GM18868 (cell line): Measurements from ENCODE around the gene CDH23.

Experiments
- ATAC-seq: cut with Tn5 transposase; IDR thresholded peaks from one replicate; pipeline ENCODE4 v1.9.1; 2021; ENCODE audit warnings: mild to moderate bottlenecking, moderate library complexity; ENCODE audit not compliant: unreplicated experiment

CDH23 gene

DNA sequence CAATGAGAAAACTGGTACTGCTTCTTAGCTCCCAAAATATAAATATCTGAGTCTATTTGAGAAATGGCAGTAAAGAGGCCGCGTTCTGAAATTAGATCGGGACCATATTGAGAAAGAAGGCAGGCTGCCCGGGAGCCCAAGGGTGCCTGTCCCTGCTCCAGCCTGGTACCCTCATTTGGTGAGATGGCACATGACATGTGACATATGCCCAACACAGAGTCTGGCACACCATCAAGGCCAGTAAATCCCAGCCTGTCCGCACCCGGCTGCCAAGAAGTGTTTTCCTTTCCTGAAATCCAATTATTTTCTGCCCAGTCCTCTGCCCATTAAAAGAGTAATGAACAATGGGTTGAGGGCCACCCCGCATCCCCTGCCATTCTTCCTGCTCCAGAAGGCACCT, 66.4 kb downstream of the CDH23 start:
- no peak for ATAC-seq

DNA sequence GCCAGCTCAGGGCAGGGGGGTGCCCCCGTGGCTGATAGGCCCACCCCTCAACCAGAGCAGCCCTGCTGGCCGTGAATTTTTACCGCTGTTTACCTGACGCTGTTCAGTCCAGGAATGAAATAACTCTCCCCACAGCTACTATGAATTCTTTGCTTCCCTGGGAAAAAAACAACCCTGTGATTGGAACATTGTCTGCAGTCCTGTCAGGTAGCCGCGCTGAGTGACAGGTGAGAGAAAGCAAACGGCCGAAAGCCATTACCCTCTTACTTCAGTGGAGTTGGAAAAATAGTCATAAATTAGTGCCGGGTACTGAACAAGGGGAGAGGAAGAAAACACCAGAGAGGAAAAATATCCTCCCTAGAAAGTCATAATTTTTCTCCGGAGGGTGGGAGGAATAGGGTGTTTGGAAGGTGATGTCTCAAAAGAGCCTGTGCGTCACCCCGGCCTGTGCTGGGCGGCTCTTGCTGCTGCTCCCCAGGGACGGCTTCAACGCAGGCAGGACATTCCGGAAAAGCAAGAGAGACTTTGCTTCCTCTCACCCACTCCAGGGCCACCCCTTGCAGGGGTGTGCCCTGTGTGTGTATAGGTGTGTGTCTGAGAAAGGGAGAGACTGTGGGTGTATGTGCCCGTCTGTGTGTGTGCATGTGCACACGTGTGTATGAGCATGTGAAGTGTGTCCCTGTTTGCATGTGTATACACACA, 69.0 kb downstream of the CDH23 start:
- ATAC-seq, result no peak

DNA sequence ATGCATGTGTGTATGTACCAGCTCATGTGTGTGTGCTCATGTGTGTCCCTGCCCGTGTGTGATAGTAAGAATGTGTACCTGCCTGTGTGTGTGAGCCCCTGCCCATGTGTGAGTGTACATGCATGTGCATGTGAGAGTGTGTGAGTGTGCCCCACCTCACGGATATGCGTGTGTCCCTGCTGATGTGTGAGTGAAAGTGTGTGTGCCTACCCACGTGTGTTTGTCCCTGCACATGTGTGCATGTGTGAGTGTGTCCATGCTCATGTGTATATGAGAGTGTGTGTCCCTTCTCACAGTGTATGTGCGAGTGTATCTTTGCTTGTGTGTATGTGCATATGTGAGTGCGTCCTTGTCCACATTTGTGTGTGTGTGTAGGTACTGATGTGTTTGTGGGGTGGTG, 69.6 kb downstream of the CDH23 start:
- ATAC-seq, result no peak

DNA sequence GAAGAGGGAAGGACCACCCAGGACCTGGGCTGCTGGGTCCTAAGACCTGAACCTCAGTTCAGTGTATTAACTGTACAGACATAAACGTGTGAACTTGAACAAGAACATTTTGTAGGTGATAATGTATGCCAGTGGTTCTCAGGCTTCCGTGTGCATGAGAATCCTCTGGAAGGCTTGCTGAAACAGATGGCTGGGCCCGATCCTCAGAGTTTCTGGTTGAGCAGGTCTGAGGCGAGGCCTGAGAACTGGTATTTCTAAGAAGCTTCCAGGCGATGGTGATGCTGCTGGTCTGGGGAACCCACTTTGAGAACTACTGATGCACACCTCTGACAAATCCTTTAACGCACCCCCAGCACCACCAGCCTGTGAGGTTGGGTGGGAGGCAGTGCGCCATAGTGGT, 70.4 kb downstream of the CDH23 start:
- no peak for ATAC-seq

DNA sequence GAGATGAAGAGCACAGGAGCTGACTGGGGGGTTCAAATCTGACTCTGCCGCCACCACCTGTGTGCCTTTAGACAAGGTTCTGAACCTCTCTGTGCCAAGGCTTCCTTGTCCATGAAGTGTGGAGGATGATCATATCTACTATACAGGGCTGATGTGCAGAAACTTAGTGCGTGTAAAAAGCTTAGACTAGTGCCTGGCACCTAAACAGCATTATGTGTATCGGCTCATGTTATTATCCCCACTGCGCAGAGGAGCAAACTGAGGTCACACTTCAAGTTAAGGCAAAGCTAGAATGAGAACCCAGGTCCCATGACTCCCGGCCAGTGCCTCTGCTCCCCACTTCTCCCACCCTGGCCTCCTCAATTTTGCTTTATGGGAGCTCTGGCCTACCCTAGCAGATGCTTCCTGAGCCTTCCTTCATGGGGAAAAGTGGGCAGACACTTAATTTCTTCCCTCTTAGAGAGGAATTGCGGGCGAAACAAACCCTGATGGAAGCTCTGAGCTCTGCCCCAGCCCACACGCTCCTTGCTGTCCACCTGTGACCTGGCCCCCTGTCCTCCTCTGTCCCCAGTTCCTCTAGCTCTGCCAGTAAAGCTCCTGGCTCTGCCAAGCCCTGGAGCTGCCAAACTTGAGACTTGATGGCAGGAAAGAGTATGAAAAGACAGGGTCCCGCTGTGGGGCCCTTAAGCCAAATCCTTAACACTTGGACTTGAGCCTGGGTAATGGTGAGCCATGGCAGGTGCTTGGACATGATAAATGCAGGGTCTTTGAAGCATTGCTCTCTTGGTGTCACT, 71.0 kb downstream of the CDH23 start:
- no peak for ATAC-seq

DNA sequence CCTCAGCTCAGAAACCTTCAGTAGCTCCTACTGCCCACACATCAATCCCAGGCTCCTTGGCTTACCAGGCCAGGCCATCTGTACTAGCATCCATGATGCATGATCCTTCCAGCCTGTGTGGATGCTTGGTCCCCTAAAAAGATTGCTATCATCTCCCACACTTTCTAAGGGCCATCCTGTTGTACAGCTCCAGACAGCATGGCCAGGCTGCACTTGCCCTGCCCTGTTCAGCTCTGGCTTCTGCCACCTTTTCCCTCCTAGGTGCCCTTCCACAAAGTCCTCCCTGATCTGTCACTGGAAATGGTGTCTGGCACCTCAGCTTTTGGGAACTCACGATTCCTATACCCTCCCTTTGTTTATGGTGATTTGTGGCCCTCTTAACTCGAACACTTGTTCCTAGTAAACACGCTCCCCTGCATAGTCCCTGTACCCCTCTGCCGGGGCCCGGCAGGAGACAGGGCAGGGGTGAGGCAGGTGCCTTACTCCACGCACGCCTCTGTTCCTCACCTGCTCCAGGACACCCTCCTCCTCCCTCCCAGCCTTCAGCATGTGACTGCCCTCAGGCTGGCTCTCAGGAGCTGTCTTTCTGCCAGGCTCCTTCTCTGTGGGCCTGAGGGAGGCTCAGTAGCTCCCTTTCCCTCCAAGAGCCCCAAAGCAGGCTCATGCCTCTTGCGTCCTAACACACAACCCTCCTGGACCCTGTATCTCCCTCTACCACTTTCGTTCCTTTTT, 71.8 kb downstream of the CDH23 start:
- no peak for ATAC-seq

DNA sequence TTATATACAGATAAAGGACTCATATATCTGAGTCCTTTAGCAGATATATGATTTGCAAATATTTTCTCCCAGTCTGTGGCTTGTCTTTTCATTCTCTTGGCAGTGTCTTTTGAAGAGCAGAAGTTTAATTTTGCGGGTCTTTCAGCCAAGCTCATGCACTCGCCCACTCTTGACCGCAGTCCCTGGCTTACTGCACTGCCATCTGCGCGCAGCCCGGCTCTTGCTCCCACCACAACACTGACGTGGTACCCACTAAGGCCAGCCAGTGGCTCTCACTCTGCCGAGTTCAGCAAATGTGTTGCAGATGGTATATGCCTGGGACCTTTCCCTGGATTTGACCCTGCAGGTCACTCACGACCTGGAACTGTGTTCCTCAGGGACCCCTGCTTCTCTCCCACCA, 74.3 kb downstream of the CDH23 start:
- ATAC-seq, result no peak

DNA sequence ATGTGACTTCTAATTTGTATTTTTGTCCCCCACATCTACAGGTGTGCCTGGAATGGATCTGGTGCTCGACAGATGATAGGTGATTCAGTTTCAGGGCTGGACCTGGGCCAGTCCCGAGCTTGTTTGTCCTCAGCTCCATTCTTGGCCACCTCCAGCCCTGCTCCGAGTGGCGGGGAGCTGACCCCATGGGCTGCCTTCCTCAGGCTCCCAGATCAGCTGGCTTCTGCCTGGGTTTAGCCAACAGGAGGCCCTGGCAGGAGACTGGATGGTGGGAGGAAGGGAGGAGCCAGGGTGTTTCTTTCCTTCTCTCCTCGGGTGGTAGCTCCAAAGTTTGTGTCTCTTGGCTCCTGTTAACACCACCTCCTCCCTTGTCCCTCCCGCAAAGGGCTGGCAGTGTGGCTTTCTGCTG, 75.2 kb downstream of the CDH23 start:
- ATAC-seq, result no peak

DNA sequence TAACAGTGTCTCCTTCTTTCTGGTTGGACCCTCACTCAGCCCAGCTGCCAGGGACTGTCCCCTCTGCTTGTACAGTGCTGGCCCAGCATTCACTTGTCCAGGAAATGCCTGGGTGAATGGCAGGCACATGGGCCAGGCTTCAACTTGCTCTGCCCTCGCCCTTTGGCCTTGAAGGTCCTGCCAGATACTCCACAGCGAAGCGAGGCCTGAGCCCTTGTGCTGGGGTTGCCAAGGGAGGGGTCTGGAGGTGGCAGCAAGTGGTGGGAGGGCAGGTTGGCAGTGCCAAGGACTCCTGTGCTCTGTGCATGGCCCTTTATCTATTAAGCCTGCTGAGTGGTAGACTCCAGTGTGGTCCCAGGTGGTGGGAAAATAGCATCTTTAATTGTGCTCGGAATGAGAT, 75.7 kb downstream of the CDH23 start:
- ATAC-seq, result no peak

DNA sequence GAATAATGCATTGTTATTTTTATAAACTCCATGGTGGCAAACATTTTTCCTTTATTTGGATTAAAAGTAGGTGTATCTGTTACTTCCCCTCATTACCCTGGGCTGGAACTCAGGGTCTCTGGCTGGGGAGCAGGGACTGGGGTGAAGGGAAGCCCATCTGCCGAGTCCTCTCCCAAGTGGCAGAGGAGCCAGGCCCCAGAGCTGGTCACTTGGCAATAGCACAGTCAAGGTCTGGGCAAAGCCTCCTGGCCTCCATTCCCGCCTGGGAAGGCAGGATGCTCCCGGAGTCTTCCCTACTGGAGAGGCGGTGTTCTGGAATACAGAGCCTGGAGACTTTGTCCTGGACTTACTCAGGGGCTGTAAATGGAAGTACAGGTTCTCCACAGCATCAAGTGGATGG, 76.2 kb downstream of the CDH23 start:
- ATAC-seq, result no peak

DNA sequence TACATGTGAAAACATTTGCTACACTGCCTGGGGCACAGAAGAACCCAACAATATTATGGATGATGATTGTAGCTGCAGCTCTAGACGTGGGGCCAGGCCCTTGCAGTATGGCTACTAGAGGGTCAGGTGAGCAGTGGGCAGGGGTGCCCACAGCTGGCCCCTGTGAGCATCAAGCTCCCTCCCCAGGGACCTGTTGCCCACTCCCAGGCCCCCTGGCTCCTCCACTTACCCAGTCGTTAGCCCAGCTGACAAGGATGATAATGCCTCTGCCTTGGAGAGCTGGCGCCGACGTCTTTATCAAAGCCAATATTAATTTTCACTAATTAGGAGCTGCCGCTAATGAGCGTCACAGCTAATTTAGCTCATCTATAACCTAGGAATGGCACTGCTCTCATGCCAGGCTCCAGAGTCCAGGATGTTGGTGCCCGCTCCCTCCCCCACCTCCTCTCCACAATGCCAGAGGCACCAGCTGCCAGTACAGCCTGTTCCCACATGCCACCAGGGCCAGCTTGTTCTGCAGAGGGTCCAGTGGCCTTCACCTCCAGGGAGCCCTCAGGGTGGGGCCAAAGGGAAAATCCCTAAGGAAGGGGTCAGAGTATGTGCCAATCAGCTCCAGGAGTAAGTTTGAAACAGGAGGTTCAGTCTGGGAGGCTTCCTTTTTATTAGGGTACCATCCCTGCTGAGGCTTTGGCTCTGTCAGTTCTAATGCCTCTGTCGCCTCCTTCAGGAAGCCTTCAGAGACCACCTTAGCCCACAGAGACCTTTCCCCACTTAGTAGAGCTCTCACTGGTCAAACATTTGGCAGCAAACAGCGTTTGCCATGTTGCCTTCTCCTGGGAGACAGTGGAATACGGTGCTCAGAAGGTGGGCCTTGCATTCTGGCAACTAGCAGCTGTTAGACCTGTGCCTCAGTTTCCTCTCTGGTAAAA, 77.2 kb downstream of the CDH23 start:
- ATAC-seq, result no peak

DNA sequence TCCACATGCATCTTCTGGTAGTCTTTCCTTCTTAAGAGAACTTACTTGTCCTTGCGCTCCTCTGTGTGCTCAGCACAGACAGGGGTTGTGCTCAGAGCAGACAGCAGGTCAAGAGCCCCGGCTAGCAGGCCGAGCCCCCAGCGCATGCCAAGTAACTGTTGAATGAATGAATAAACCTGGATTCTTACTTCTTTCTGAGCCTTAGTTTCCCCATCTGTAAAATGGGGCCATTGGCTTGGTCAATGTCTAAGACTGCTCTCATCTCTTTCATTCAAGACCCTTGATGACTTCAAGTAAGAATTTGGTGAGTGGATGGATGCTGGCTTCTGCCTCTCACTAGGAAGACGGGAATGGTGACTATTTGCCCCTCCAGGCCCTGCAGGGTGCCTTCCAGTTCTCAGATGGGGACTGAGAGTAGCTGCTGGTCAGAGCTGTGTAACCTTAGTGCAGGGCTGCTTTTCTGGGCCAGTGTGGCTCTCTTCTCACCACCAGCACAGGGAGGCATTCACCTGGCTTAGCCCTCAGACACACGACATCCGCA, 78.1 kb downstream of the CDH23 start:
- no peak for ATAC-seq

DNA sequence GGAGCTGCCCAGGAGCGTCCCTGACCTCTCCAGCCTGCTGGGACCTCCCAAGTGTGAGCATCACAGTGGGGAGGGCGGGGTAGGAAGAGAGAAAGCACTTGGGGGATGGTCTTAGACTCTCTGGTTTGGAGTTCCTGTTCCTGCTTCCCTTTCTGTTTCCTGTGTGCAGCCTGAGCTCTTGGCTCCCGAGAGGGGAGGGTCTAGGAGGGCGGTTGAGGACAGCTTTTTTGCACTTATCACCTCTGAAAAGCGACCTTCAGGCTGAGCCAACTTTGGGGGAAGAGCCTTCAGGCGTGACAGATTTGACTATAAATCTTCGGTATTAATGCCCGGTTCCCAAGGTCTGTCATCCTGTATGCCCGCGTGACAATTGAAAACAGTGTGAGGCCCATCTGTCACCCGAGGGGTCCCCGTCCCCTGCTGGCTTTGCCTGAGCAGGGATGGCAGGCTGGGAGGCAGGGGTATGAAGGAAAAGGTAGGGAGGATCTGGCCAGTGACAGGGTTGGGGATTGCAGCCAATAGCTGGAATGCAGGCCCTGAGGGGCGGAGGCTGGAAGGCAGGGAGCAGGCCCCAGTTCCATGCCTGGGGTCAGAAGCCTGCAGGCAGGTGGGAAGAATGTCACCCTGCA, 78.6 kb downstream of the CDH23 start:
- ATAC-seq, result no peak

DNA sequence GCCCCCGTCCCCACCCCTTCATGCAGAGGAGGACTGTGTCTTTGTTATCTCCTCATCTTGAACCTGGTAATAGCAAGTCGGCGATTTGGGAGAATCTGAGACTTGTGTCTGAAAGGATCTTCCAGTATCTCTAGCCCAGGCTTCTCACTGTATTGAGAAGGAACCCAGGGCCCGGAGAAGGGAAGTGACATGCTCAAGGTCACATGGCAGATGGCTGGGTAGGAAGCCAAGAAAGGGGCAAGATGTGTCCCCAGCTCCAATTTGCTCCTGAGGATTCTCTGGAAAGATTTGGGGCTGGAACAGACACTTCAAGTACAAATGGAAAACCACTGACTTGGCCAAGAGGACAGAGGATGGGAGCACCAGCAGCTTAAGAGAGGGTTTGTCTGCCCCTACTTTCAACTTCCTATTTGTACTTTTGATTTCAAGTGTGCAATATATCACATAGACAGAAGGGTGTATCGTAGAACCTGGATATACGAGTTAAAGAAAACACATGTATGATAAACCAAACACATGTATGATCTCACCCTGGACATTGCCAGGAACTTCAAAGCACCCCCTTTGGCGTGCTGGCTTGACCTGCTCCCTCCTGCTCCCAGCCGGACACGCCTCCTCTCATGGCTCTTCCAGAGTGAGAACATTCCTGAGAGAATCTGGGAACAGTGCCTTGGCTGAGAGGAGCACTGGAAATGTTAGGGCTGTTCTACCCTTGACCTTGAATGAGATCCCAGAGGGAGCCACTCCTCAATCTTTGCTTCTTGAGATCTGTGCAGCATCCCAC, 79.7 kb downstream of the CDH23 start:
- ATAC-seq, result no peak

DNA sequence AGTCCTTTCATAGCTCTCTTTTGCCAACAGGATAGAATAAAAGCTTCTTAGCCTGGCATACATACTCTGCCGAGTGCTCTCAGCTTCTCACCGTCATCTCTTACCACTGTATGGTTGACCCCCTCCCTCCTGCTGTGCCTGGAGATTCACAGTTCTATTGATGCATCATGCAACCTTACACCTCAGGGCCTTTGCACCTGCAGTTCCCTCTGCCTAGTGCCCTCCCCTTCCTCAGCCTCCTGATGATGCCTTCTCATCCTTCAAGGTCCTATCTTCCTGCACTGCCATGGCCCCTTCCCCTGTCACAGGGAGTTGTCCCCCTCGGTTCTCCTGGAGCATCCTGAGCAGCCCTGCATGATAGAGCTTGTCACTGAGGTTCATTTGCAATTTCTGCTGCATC, 81.5 kb downstream of the CDH23 start:
- ATAC-seq, result no peak

DNA sequence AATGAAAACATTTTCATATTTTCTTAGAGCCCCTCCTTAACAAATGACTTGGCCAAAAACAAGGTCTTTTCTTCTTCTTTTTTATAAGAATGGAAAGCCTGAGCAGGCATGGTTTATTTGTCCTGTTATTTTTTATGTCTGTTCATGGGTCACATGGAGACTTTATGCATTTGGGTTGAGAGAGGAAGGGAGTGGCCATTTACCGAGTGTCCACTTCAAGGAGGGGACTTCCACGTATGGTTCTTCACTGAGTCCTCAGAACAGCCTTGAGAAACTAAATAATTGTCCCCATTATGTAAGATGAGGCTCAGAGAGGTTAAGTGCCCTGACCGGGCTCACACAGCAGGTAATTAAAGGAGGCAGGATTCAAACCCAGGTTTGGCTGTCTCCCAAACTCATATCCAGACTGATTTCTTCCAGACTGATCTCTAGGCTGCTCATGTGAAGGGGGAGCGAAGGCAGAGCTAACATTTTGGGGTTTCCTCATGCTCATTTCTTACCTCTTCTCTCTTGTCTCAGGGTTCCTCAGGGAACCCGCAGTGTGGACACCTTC, 82.2 kb downstream of the CDH23 start:
- ATAC-seq, result no peak

DNA sequence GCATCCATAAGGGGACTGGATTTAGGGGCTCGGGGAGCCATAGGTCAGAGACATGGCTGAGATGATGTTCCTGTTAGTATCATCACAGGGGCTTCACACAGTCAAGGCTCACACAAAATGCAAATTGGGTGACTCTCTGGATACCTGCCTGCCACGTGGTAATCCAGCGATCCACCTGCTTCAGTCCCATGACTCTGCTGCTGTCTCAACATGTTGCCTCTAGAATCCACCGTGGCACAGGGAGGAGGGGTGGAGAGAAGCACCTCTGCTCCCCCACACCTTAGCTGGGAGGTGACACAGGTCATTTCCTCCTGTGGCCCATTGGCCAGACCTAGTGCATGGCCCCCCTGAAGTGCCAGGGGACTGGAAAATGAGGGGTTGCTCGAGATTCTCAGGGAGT, 83.1 kb downstream of the CDH23 start:
- no peak for ATAC-seq

DNA sequence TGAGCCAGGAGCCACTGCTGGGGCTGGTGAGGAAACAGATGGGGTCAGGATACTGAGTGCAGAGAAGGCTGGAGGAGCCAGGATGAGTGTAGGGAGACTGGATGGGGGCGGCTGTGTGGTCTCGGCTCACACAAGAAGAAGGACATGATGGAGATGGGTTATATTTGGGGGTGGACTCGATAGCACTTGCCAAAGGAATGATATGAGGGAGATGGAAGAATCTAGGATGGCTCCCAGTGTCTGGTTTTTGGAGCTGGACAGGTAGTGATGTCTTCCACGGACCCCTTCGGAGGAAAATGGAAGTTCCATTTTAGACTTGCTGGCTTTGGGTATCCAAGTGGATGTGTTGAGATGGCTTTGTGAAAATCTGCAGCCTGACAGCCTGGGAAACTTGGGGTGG, 83.9 kb downstream of the CDH23 start:
- no peak for ATAC-seq
